GM12878 (cell line): ENCODE results near the gene CYP46A1. TPM values are rescaled to one million over a fixed set of nuclear protein-coding genes. Genes with fewer than 3 reads are reported as not detected.

Source experiments
- ATAC-seq: fragments of 200-7000 bp; cut with Tn5 transposase; 3 replicates; pipeline ENCODE4 v1.9.1; 2020; ENCODE audit warnings: mild to moderate bottlenecking, moderate library complexity
- BruUV-seq: library from RNA; stranded (reverse); fragments of 400-500 nt; replicated peaks from 2 replicates; lab custom pipeline; 2021; lab: Mats Ljungman, UMichigan
- CTCF ChIA-PET: fragments of 300-600 bp; sonication (Branson Sonifier 250); formaldehyde crosslinking; extraction: SDS; loops from one replicate; lab custom pipeline; 2021; ENCODE audit warnings: inconsistent platforms; lab: Yijun Ruan, JAX
- POLR2A ChIA-PET: fragments of 350-600 bp; formaldehyde crosslinking; extraction: SDS; loops from one replicate; lab custom pipeline; 2021; ENCODE audit warnings: inconsistent platforms; lab: Charles Lee
- RAD21 ChIA-PET: fragments of 300-600 bp; sonication (Branson Sonifier 250); formaldehyde crosslinking; loops from one replicate; lab custom pipeline; 2023; ENCODE audit warnings: antibody characterized with exemption; ENCODE audit not compliant: unreplicated experiment; lab: Charles Lee
- SMC1A ChIA-PET: fragments of 300-600 bp; sonication (Branson Sonifier 250); formaldehyde crosslinking; loops from one replicate; lab custom pipeline; 2023; ENCODE audit not compliant: unreplicated experiment, uncharacterized antibody; lab: Charles Lee
- DNase-seq: peaks from one replicate; pipeline ENCODE4 v3.0.0-alpha.2; 2011; ENCODE audit warnings: low read depth, low spot score
- FAIRE-seq: peaks from 3 replicates; lab custom pipeline; 2011; peaks lifted over from hg19 to GRCh38; lab: Jason Lieb, UNC
- H2AFZ ChIP-seq: 2 replicates; pipeline ENCODE4 v1.6.0; 2011; ENCODE audit warnings: low read depth, low read length, control low read depth; ENCODE audit not compliant: control insufficient read depth
- H3K27ac ChIP-seq: 2 replicates; pipeline ENCODE4 v1.5.1; 2011; ENCODE audit warnings: control low read depth; ENCODE audit not compliant: control insufficient read depth, insufficient read depth
- H3K27me3 ChIP-seq, 2 experiments: replicated peaks in 1 of 2; 2 replicates each; pipeline versions ENCODE4 v1.6.0 to v1.6.1; 2011; ENCODE audit warnings: low read length in 1 of 2; ENCODE audit not compliant: control insufficient read depth in 2 of 2, insufficient read depth in 2 of 2
- H3K36me3 ChIP-seq, 2 experiments: 2 replicates each; pipeline ENCODE4 v1.5.1; 2011; ENCODE audit warnings: low read length in 1 of 2; ENCODE audit not compliant: control insufficient read depth in 2 of 2, insufficient read depth in 2 of 2
- H3K4me1 ChIP-seq: 2 replicates; pipeline ENCODE4 v1.6.1; 2011; ENCODE audit warnings: mild to moderate bottlenecking, low read length, moderate library complexity, mixed read lengths; ENCODE audit not compliant: control insufficient read depth, insufficient read depth
- H3K4me2 ChIP-seq: 2 replicates; pipeline ENCODE4 v1.6.0; 2011; ENCODE audit warnings: control low read depth; ENCODE audit not compliant: control insufficient read depth, insufficient read depth
- H3K4me3 ChIP-seq: fragments of 200-600 bp; sonication (generic); 2 replicates; pipeline ENCODE4 v1.5.1; 2016
- H3K79me2 ChIP-seq: 2 replicates; pipeline ENCODE4 v1.6.0; 2011; ENCODE audit warnings: low read length; ENCODE audit not compliant: control insufficient read depth, insufficient read depth
- H3K9ac ChIP-seq: 2 replicates; pipeline ENCODE4 v1.8.0; 2011; ENCODE audit warnings: low read length, control low read depth, mixed read lengths; ENCODE audit not compliant: control insufficient read depth, insufficient read depth
- H3K9me3 ChIP-seq: replicated peaks from 3 replicates; pipeline ENCODE4 v1.5.1; 2011; ENCODE audit warnings: mild to moderate bottlenecking, low read length; ENCODE audit not compliant: control insufficient read depth, insufficient read depth
- H4K20me1 ChIP-seq: 2 replicates; pipeline ENCODE4 v1.6.0; 2011; ENCODE audit not compliant: control insufficient read depth, insufficient read depth
- CHD1 ChIP-seq: IDR thresholded peaks from 2 replicates; pipeline ENCODE4 v1.6.1; 2012; ENCODE audit warnings: low read depth, low read length, improper control_type of control experiment
- EED ChIP-seq: sonication (generic); IDR thresholded peaks from 2 replicates; pipeline ENCODE4 v1.6.1; 2016; ENCODE audit warnings: antibody characterized with exemption, low read depth
- FOS ChIP-seq: IDR thresholded peaks from 3 replicates; pipeline ENCODE4 v1.6.1; 2011; ENCODE audit warnings: borderline replicate concordance; ENCODE audit not compliant: insufficient read length; ENCODE audit errors: extremely low read depth
- NR2C2 ChIP-seq: IDR thresholded peaks from 2 replicates; pipeline ENCODE4 v1.6.1; 2011; ENCODE audit warnings: borderline replicate concordance, low read depth; ENCODE audit not compliant: control insufficient read depth, insufficient read length
- POLR2AphosphoS2 ChIP-seq: IDR thresholded peaks from 2 replicates; pipeline ENCODE4 v1.6.1; 2011; ENCODE audit warnings: low read depth, mild to moderate bottlenecking, low read length, improper control_type of control experiment, moderate library complexity
- POLR2AphosphoS5 ChIP-seq: IDR thresholded peaks from 2 replicates; pipeline ENCODE4 v1.6.1; 2011; ENCODE audit warnings: mild to moderate bottlenecking, low read length, inconsistent platforms
- RAD21 ChIP-seq: IDR thresholded peaks from 2 replicates; pipeline ENCODE4 v1.6.1; 2011; ENCODE audit warnings: mild to moderate bottlenecking, low read depth, low read length, moderate library complexity; ENCODE audit not compliant: insufficient read depth
- RBBP5 ChIP-seq: fragments of 200-600 bp; sonication (generic); conservative IDR thresholded peaks from 2 replicates; pipeline ENCODE4 v1.6.1; 2016
- SMAD1 ChIP-seq: fragments of 450-650 bp; IDR thresholded peaks from 2 replicates; pipeline ENCODE4 v1.6.1; 2018; ENCODE audit warnings: mild to moderate bottlenecking, low read depth; ENCODE audit not compliant: partially characterized antibody
- SREBF2 ChIP-seq: IDR thresholded peaks from 2 replicates; pipeline ENCODE4 v1.6.1; 2012; ENCODE audit warnings: mild to moderate bottlenecking, low read length
- ZNF274 ChIP-seq: IDR thresholded peaks from one replicate; pipeline ENCODE4 v1.8.0; 2011; ENCODE audit not compliant: insufficient read length, insufficient read depth
- ZNF384 ChIP-seq: IDR thresholded peaks from 2 replicates; pipeline ENCODE4 v1.6.1; 2012; ENCODE audit warnings: low read depth, mild to moderate bottlenecking, low read length, improper control_type of control experiment, borderline replicate concordance
- in situ Hi-C: fragments of 300-500 bp; cut with MboI; formaldehyde crosslinking; loops from 9 replicates; pipeline ENCODE4 v1.14.3; 2018; ENCODE audit warnings: mixed read lengths
- intact Hi-C: fragments of 100-400 bp; cut with micrococcal nuclease; formaldehyde crosslinking; loops from one replicate; pipeline ENCODE4 v1.14.2; 2022; ENCODE audit not compliant: unreplicated experiment
- polyA plus RNA-seq, 11 experiments: library from polyadenylated mRNA; depleted of rRNA in 4 of 11; unstranded in 6 of 11; stranded (reverse) in 5 of 11; fragments of >200 nt; fragmentation: Nextera tagmentation in 4 of 11; fragmentation: Illumina TruSeq in 1 of 11; extraction: Ambion mirVana in 4 of 11; extraction: Trizol in 1 of 11; gene quantifications; 1 replicate in 1 of 11; 2 replicates in 10 of 11; pipeline versions ENCODE4 v1.2.1 to v1.2.3, GENCODE V29; 2011 to 2016; ENCODE audit warnings: inconsistent platforms in 2 of 11, missing spikeins in 2 of 11, low read depth in 1 of 11
- total RNA-seq, 4 experiments: library from RNA; depleted of rRNA in 3 of 4; stranded (reverse); fragments of >200 nt in 3 of 4; fragmentation: Illumina TruSeq in 1 of 4; extraction: Trizol in 1 of 4; gene quantifications; 2 replicates each; pipeline versions ENCODE4 v1.2.1 to v1.2.3, GENCODE V29; 2013 to 2021
- TF ChIP-seq, protein P1 (sequence below): IDR thresholded peaks from 2 replicates; pipeline ENCODE4 v1.6.1; 2011; ENCODE audit warnings: borderline replicate concordance, low read depth, mild to moderate bottlenecking, moderate library complexity, mixed read lengths, low read length; ENCODE audit not compliant: insufficient read depth; ENCODE audit errors: extremely low read length
- TF ChIP-seq, protein P2 (sequence below): fragments of 450-650 bp; IDR thresholded peaks from 2 replicates; pipeline ENCODE4 v1.6.1; 2017; ENCODE audit warnings: low read depth, mild to moderate bottlenecking, moderate library complexity
- TF ChIP-seq, protein P3 (sequence below): fragments of 450-650 bp; formaldehyde crosslinking; IDR thresholded peaks from 2 replicates; pipeline ENCODE4 v1.4.0; 2022; ENCODE audit warnings: mild to moderate bottlenecking, moderate library complexity

Gene CYP46A1
- total and polyA plus RNA-seq, 10 of the 15 experiments (the other 5 are each of a cell fraction or from before 2014, with no cell fraction given), result 0.04 to 0.11 TPM; not detected in 8

DNA sequence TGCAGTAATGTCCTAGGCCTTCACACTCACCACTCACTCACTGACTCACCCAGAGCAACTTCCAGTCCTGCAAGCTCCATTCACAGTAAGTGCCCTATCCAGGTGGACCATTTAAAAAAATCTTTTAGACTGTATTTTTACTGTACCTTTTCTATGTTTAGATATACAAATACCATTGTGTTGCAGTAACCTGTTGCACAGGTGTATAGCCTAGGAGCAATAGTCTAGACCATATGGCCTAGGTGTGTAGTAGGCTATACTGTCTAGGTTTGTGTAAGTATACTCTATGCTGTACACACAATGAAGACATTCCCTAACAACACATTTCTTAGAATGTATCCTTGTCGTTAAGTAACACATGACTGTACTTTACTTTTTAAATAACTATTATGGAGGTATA is 17.2 kb downstream of the CYP46A1 start (continued):
- TF ChIP-seq, protein P1, sequence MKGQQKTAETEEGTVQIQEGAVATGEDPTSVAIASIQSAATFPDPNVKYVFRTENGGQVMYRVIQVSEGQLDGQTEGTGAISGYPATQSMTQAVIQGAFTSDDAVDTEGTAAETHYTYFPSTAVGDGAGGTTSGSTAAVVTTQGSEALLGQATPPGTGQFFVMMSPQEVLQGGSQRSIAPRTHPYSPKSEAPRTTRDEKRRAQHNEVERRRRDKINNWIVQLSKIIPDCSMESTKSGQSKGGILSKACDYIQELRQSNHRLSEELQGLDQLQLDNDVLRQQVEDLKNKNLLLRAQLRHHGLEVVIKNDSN, result no peak
- TF ChIP-seq, protein P2, sequence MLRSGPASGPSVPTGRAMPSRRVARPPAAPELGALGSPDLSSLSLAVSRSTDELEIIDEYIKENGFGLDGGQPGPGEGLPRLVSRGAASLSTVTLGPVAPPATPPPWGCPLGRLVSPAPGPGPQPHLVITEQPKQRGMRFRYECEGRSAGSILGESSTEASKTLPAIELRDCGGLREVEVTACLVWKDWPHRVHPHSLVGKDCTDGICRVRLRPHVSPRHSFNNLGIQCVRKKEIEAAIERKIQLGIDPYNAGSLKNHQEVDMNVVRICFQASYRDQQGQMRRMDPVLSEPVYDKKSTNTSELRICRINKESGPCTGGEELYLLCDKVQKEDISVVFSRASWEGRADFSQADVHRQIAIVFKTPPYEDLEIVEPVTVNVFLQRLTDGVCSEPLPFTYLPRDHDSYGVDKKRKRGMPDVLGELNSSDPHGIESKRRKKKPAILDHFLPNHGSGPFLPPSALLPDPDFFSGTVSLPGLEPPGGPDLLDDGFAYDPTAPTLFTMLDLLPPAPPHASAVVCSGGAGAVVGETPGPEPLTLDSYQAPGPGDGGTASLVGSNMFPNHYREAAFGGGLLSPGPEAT, result no peak

DNA sequence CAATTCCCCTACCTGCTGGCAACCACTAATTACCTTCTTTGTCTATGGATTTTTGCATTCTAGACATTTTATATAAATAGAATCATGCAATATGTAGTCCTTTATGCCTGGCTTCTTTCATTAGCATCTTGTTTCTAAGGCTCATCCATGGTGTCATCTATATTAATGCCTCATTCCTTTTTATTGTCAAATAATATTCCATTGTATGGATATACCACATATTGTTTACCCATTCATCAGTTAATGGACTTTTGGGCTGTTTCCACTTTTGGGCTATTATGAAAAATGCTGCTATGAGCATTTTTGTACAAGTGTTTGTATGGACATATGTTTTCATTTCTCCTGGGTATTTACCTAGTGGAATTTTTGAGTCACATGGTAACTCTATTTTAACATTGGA is 18.0 kb downstream of the CYP46A1 start:
- CTCF ChIA-PET, result no interaction called here
- TF ChIP-seq RBBP5 (no peak), SREBF2 (no peak), FOS (no peak), ZNF274 (no peak), SMAD1 (no peak), POLR2AphosphoS2 (no peak), RAD21 (no peak), EED (no peak), POLR2AphosphoS5 (no peak), ZNF384 (no peak), CHD1 (no peak), NR2C2 (no peak)
- TF ChIP-seq, protein P3, sequence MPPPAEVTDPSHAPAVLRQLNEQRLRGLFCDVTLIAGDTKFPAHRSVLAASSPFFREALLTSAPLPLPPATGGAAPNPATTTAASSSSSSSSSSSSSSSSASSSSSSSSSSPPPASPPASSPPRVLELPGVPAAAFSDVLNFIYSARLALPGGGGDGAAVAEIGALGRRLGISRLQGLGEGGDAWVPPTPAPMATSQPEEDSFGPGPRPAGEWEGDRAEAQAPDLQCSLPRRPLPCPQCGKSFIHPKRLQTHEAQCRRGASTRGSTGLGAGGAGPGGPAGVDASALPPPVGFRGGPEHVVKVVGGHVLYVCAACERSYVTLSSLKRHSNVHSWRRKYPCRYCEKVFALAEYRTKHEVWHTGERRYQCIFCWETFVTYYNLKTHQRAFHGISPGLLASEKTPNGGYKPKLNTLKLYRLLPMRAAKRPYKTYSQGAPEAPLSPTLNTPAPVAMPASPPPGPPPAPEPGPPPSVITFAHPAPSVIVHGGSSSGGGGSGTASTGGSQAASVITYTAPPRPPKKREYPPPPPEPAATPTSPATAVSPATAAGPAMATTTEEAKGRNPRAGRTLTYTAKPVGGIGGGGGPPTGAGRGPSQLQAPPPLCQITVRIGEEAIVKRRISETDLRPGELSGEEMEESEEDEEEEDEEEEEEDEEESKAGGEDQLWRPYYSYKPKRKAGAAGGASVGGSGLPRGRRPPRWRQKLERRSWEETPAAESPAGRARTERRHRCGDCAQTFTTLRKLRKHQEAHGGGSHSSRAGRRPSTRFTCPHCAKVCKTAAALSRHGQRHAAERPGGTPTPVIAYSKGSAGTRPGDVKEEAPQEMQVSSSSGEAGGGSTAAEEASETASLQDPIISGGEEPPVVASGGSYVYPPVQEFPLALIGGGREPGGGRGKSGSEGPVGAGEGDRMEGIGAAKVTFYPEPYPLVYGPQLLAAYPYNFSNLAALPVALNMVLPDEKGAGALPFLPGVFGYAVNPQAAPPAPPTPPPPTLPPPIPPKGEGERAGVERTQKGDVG (CRISPR knock-in tag), result no peak
- ATAC-seq, result no peak
- Histone ChIP-seq H3K9ac (no peak overlapping the region), H3K4me2 (no peak overlapping the region), H3K4me1 (no peaks in the 10 kb centered on the region), H3K9me3 (peaks cover 2% of the 10 kb centered on the region; the same call in 1 of the 3 replicates), H4K20me1 (no peaks in the 10 kb centered on the region), H3K36me3 (no peaks in the 10 kb centered on the region), H3K27ac (no peak overlapping the region), H3K79me2 (no peaks in the 10 kb centered on the region), H3K4me3 (no peak overlapping the region), H3K27me3 (peaks cover 0 to 1% of the 10 kb centered on the region in 2 experiments; a peak in 1 of 4 replicates), H2AFZ (no peak overlapping the region)
- POLR2A ChIA-PET, result no interaction called here
- RAD21 ChIA-PET, result no interaction called here
- BruUV-seq, result no TSS peak
- no peak for FAIRE-seq
- in situ Hi-C loops, result no loop called here
- SMC1A ChIA-PET, result interaction anchor here (0.7 to 2.2 kb wide), 2 partner anchors 184 to 1215 kb away, joined by 3 to 5 read pairs; no protein-coding TSS in a partner anchor
- intact Hi-C loops, result no loop called here
- no peak for DNase-seq
